ENCODE results near the gene RPLP2. TPM values are rescaled to one million over a fixed set of nuclear protein-coding genes. Genes with fewer than 3 reads are reported as not detected.

Gene RPLP2
- polyA plus RNA-seq, 3 donors = 827 to 976 (median 885) TPM

- no peak for DNase-seq (ENCODE audit: low read depth in 3 of 3, low spot score in 2 of 3)
Observed at GRCh38 chr11:861105-861479, 51.3 kb downstream of the RPLP2 start.

GRCh38 chr11:862081-862661, 52.4 kb downstream of the RPLP2 start:
- DNase-seq (ENCODE audit: low read depth in 3 of 3, low spot score in 2 of 3) = no peak

Other genes with a start within 250 kb of the RPLP2 start
- 1 to 10 TPM; 2.6 to 2.7 (median 2.6) TPM for gene LMNTD2, start 249.2 kb upstream of the RPLP2 start, polyA plus RNA-seq (ENCODE audit: insufficient read length in 3 of 3)
- 10 to 100 TPM; 33.3 to 42.0 (median 37.5) TPM for gene RASSF7, start 249.0 kb upstream of the RPLP2 start, polyA plus RNA-seq (ENCODE audit: insufficient read length in 3 of 3)
- gene PHRF1, start 233.5 kb upstream of the RPLP2 start, polyA plus RNA-seq (ENCODE audit: insufficient read length in 3 of 3) = 10 to 100 TPM; 17.9 to 20.7 (median 18.4) TPM
- gene IRF7, start 194.0 kb upstream of the RPLP2 start, polyA plus RNA-seq (ENCODE audit: insufficient read length in 3 of 3) = 1 to 10 TPM; 5.9 to 8.0 (median 7.3) TPM
- gene CDHR5, start 185.0 kb upstream of the RPLP2 start, polyA plus RNA-seq (ENCODE audit: insufficient read length in 3 of 3) = 10 to 100 TPM; 31.0 to 42.2 (median 41.3) TPM
- gene SCT, start 182.8 kb upstream of the RPLP2 start, polyA plus RNA-seq (ENCODE audit: insufficient read length in 3 of 3) = 1 to 10 TPM in 2 of 3 donors, under 1 TPM in 1; 0.76 to 1.6 (median 1.5) TPM
- 1 to 10 TPM; 1.4 to 2.4 (median 1.6) TPM for gene DRD4, start 172.7 kb upstream of the RPLP2 start, polyA plus RNA-seq (ENCODE audit: insufficient read length in 3 of 3)
- 10 to 100 TPM; 30.6 to 52.9 (median 43.5) TPM for gene DEAF1, start 114.7 kb upstream of the RPLP2 start, polyA plus RNA-seq (ENCODE audit: insufficient read length in 3 of 3)
- 10 to 100 TPM; 31.0 to 38.4 (median 33.2) TPM for gene TMEM80, start 114.2 kb upstream of the RPLP2 start, polyA plus RNA-seq (ENCODE audit: insufficient read length in 3 of 3)
- gene EPS8L2, start 103.7 kb upstream of the RPLP2 start, polyA plus RNA-seq (ENCODE audit: insufficient read length in 3 of 3) = 100 to 1,000 TPM in 1 of 3 donors, 10 to 100 TPM in 2; 89.8 to 112 (median 91.2) TPM
- 100 to 1,000 TPM; 109 to 129 (median 120) TPM for gene TALDO1, start 62.5 kb upstream of the RPLP2 start, polyA plus RNA-seq (ENCODE audit: insufficient read length in 3 of 3)
- gene GATD1, start 32.5 kb upstream of the RPLP2 start, polyA plus RNA-seq (ENCODE audit: insufficient read length in 3 of 3) = 10 to 100 TPM; 47.3 to 62.5 (median 53.8) TPM
- under 1 TPM; 0.24 to 0.29 (median 0.27) TPM for gene CEND1, start 19.9 kb upstream of the RPLP2 start, polyA plus RNA-seq (ENCODE audit: insufficient read length in 3 of 3)
- gene SLC25A22, start 11.7 kb upstream of the RPLP2 start, polyA plus RNA-seq (ENCODE audit: insufficient read length in 3 of 3) = 10 to 100 TPM; 10.8 to 11.5 (median 10.9) TPM
- gene PIDD1, start 4.7 kb upstream of the RPLP2 start, polyA plus RNA-seq (ENCODE audit: insufficient read length in 3 of 3) = 1 to 10 TPM; 5.4 to 6.9 (median 5.6) TPM
- 10 to 100 TPM; 32.7 to 45.4 (median 38.1) TPM for gene PNPLA2, start 8.9 kb downstream of the RPLP2 start, polyA plus RNA-seq (ENCODE audit: insufficient read length in 3 of 3)
- gene CRACR2B, start 18.0 kb downstream of the RPLP2 start, polyA plus RNA-seq (ENCODE audit: insufficient read length in 3 of 3) = 10 to 100 TPM in 1 of 3 donors, 1 to 10 TPM in 2; 9.1 to 12.0 (median 9.7) TPM
- gene CD151, start 23.0 kb downstream of the RPLP2 start, polyA plus RNA-seq (ENCODE audit: insufficient read length in 3 of 3) = 100 to 1,000 TPM; 184 to 238 (median 188) TPM
- 100 to 1,000 TPM in 1 of 3 donors, 10 to 100 TPM in 2; 76.3 to 103 (median 86.9) TPM for gene POLR2L, start 32.6 kb downstream of the RPLP2 start, polyA plus RNA-seq (ENCODE audit: insufficient read length in 3 of 3)
- gene TSPAN4, start 32.9 kb downstream of the RPLP2 start, polyA plus RNA-seq (ENCODE audit: insufficient read length in 3 of 3) = 10 to 100 TPM; 55.0 to 71.2 (median 64.1) TPM
- gene CHID1, start 100.8 kb downstream of the RPLP2 start, polyA plus RNA-seq (ENCODE audit: insufficient read length in 3 of 3) = 100 to 1,000 TPM; 103 to 117 (median 110) TPM
- gene AP2A2, start 115.9 kb downstream of the RPLP2 start, polyA plus RNA-seq (ENCODE audit: insufficient read length in 3 of 3) = 10 to 100 TPM; 96.8 to 99.9 (median 98.5) TPM
- 10 to 100 TPM; 10.6 to 17.8 (median 14.3) TPM for gene MUC6, start 226.8 kb downstream of the RPLP2 start, polyA plus RNA-seq (ENCODE audit: insufficient read length in 3 of 3)

All from right renal cortex interstitium (tissue), 3 donors.